CD14-positive monocyte (primary cell): ENCODE results near the gene TNFSF4. TPM values are rescaled to one million over a fixed set of nuclear protein-coding genes. Genes with fewer than 3 reads are reported as not detected.

Source experiments
- DNase-seq, 3 donors: peaks; one replicate each; pipeline ENCODE4 v3.0.0-alpha.2; 2011 to 2022
- H2AFZ ChIP-seq: 2 replicates; pipeline ENCODE4 v1.6.0; 2012; ENCODE audit warnings: mild to moderate bottlenecking, low read depth, low read length, inconsistent platforms; ENCODE audit not compliant: insufficient read depth, poor library complexity, severe bottlenecking
- H3K27ac ChIP-seq, 2 donors: 1 replicate in 1 of 2; 2 replicates in 1 of 2; pipeline ENCODE4 v1.5.1; 2012 to 2013; ENCODE audit warnings: low read length in 2 of 2, control low read depth in 1 of 2, inconsistent platforms in 1 of 2, low read depth in 1 of 2, mild to moderate bottlenecking in 1 of 2
- H3K27me3 ChIP-seq, 2 donors: one replicate each; pipeline versions ENCODE4 v1.6.0 to v1.6.1; 2011 to 2013; ENCODE audit warnings: low read length in 2 of 2; ENCODE audit not compliant: control insufficient read depth in 2 of 2, insufficient read depth in 2 of 2
- H3K36me3 ChIP-seq, 2 donors: replicated peaks in 1 of 2; 1 replicate in 1 of 2; 2 replicates in 1 of 2; pipeline versions ENCODE4 v1.5.1 to v1.6.1; 2012 to 2013; ENCODE audit warnings: low read length in 2 of 2, control low read depth in 1 of 2, inconsistent platforms in 1 of 2, mild to moderate bottlenecking in 1 of 2; ENCODE audit not compliant: insufficient read depth in 2 of 2, control insufficient read depth in 1 of 2
- H3K4me1 ChIP-seq, 2 donors: 1 replicate in 1 of 2; 2 replicates in 1 of 2; pipeline versions ENCODE4 v1.5.1 to v1.6.1; 2012 to 2013; ENCODE audit warnings: low read length in 2 of 2, control low read depth in 1 of 2, inconsistent platforms in 1 of 2, mild to moderate bottlenecking in 1 of 2, moderate library complexity in 1 of 2; ENCODE audit not compliant: insufficient read depth in 2 of 2, control insufficient read depth in 1 of 2
- H3K4me2 ChIP-seq: replicated peaks from 2 replicates; pipeline ENCODE3; 2012; ENCODE audit warnings: low read length, moderate library complexity, mild to moderate bottlenecking; ENCODE audit not compliant: poor library complexity, severe bottlenecking; ENCODE audit errors: extremely low read depth
- H3K4me3 ChIP-seq, 3 experiments: fragments of 200-600 bp in 1 of 3; sonication (generic) in 1 of 3; replicated peaks in 1 of 3; 1 replicate in 2 of 3; 2 replicates in 1 of 3; pipeline ENCODE4 v1.5.1; 2011 to 2013; ENCODE audit warnings: low read length in 3 of 3, mild to moderate bottlenecking in 3 of 3, control low read depth in 2 of 3, low read depth in 2 of 3, inconsistent platforms in 1 of 3, moderate library complexity in 1 of 3
- H3K79me2 ChIP-seq: 2 replicates; pipeline ENCODE4 v1.6.0; 2012; ENCODE audit warnings: mild to moderate bottlenecking, control low read depth, inconsistent platforms, low read length, moderate library complexity; ENCODE audit not compliant: insufficient read depth
- H3K9ac ChIP-seq: 2 replicates; pipeline ENCODE4 v1.6.0; 2017; ENCODE audit warnings: low read length, mild to moderate bottlenecking; ENCODE audit not compliant: insufficient read depth, poor library complexity, severe bottlenecking
- H3K9me3 ChIP-seq, 2 donors: replicated peaks in 1 of 2; 1 replicate in 1 of 2; 2 replicates in 1 of 2; pipeline versions ENCODE4 v1.5.1 to v1.6.1; 2012 to 2013; ENCODE audit warnings: low read length in 2 of 2, control low read depth in 1 of 2; ENCODE audit not compliant: control insufficient read depth in 1 of 2, insufficient read depth in 1 of 2
- H4K20me1 ChIP-seq: 2 replicates; pipeline ENCODE4 v1.6.0; 2012; ENCODE audit warnings: mild to moderate bottlenecking, low read length, control low read depth, moderate library complexity; ENCODE audit not compliant: insufficient read depth
- H3K27ac Mint-ChIP-seq, 7 donors: one replicate each; pipeline ENCODE4 v1.8.0; 2020; ENCODE audit warnings: mild to moderate bottlenecking in 7 of 7, mixed read lengths in 7 of 7, moderate library complexity in 6 of 7, inconsistent platforms in 2 of 7
- H3K27me3 Mint-ChIP-seq, 3 donors: one replicate each; pipeline ENCODE4 v1.8.0; 2021 to 2022; ENCODE audit warnings: low read depth in 3 of 3, mild to moderate bottlenecking in 3 of 3, mixed read lengths in 3 of 3, moderate library complexity in 3 of 3, inconsistent platforms in 1 of 3
- H3K36me3 Mint-ChIP-seq, 2 donors: one replicate each; pipeline ENCODE4 v1.8.0; 2020; ENCODE audit warnings: mixed read lengths in 2 of 2, inconsistent platforms in 1 of 2, mild to moderate bottlenecking in 1 of 2
- H3K4me1 Mint-ChIP-seq: one replicate; pipeline ENCODE4 v1.8.0; 2020; ENCODE audit warnings: mild to moderate bottlenecking, mixed read lengths
- H3K4me3 Mint-ChIP-seq, 2 donors: one replicate each; pipeline ENCODE4 v1.8.0; 2020; ENCODE audit warnings: mild to moderate bottlenecking in 2 of 2, mixed read lengths in 2 of 2, moderate library complexity in 1 of 2
- H3K9me3 Mint-ChIP-seq, 7 donors: one replicate each; pipeline ENCODE4 v1.8.0; 2020 to 2022; ENCODE audit warnings: mixed read lengths in 7 of 7, mild to moderate bottlenecking in 6 of 7, moderate library complexity in 6 of 7, inconsistent platforms in 2 of 7
- WGBS: methylation state at CpG from one replicate; pipeline ENCODE4 v1.1.5; 2013; ENCODE audit warnings: missing lambda C conversion rate; ENCODE audit not compliant: insufficient coverage; 5-methylcytosine and 5-hydroxymethylcytosine counted together
- intact Hi-C, 2 donors: fragments of 100-400 bp; cut with micrococcal nuclease; formaldehyde crosslinking; loops; one replicate each; pipeline versions ENCODE4 v1.15.0 to v1.15.1; 2023
- polyA plus RNA-seq, 3 donors: library from polyadenylated mRNA; depleted of rRNA in 1 of 3; unstranded in 2 of 3; stranded (reverse) in 1 of 3; fragments of 300-500 nt in 2 of 3; fragments of >200 nt in 1 of 3; fragmentation: Illumina TruSeq in 2 of 3; gene quantifications; 1 replicate in 2 of 3; 2 replicates in 1 of 3; pipeline ENCODE4 v1.2.3, GENCODE V29; 2012 to 2021
- TF ChIP-seq, protein P1 (sequence below): fragments of 200-600 bp; IDR thresholded peaks from one replicate; pipeline ENCODE4 v1.8.0; 2022; ENCODE audit warnings: antibody characterized with exemption, mild to moderate bottlenecking

TNFSF4 gene
- polyA plus RNA-seq, 3 donors, result 0.21 to 0.40 (median 0.38) TPM

DNA sequence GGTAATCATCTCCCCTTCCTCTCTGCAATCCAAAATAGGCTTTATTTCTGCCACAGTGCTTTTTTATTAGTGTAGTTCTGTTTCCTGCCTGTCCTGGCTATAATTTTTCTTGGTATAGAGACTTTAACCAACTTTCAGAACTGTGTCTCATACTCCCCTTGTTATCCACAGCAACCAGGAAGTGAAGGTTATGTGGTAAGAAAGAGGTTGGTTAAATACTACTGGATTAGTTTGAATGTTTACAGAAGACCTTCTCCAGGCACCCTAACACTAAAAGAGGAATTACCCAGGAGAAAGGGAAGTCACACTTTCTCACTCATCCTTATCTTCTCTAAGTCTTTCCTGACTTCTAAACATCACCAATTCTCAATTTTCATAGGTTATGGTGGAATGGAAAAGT, 17.8 kb upstream of the TNFSF4 start:
- Histone ChIP-seq H3K36me3 (no peaks in the 10 kb centered on the region), H3K9ac (no peak overlapping the region), H3K27me3 (no peaks in the 10 kb centered on the region), H3K27ac (no peak overlapping the region), H3K4me2 (no peak overlapping the region), H3K79me2 (no peaks in the 10 kb centered on the region), H3K9me3 (peaks cover 5 to 8% of the 10 kb centered on the region in 2 donors), H4K20me1 (no peaks in the 10 kb centered on the region), H2AFZ (no peak overlapping the region), H3K4me1 (no peaks in the 10 kb centered on the region), H3K4me3 (no peak overlapping the region)
- Mint-ChIP-seq H3K4me3 (no peak overlapping the region), H3K27ac (peak overlapping the region in 1 of 7 donors; percentile 52), H3K36me3 (peaks cover 1 to 2% of the 10 kb centered on the region in 2 donors), H3K4me1 (peaks cover 10% of the 10 kb centered on the region), H3K9me3 (peaks cover 7 to 19% (median 14%) of the 10 kb centered on the region in 7 donors), H3K27me3 (no peaks in the 10 kb centered on the region)
- intact Hi-C loops, result no loop called here
- DNase-seq, result peak in 2 of 3 donors; percentile 7 to 12
- TF ChIP-seq, protein P1, sequence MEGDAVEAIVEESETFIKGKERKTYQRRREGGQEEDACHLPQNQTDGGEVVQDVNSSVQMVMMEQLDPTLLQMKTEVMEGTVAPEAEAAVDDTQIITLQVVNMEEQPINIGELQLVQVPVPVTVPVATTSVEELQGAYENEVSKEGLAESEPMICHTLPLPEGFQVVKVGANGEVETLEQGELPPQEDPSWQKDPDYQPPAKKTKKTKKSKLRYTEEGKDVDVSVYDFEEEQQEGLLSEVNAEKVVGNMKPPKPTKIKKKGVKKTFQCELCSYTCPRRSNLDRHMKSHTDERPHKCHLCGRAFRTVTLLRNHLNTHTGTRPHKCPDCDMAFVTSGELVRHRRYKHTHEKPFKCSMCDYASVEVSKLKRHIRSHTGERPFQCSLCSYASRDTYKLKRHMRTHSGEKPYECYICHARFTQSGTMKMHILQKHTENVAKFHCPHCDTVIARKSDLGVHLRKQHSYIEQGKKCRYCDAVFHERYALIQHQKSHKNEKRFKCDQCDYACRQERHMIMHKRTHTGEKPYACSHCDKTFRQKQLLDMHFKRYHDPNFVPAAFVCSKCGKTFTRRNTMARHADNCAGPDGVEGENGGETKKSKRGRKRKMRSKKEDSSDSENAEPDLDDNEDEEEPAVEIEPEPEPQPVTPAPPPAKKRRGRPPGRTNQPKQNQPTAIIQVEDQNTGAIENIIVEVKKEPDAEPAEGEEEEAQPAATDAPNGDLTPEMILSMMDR, result no peak

DNA sequence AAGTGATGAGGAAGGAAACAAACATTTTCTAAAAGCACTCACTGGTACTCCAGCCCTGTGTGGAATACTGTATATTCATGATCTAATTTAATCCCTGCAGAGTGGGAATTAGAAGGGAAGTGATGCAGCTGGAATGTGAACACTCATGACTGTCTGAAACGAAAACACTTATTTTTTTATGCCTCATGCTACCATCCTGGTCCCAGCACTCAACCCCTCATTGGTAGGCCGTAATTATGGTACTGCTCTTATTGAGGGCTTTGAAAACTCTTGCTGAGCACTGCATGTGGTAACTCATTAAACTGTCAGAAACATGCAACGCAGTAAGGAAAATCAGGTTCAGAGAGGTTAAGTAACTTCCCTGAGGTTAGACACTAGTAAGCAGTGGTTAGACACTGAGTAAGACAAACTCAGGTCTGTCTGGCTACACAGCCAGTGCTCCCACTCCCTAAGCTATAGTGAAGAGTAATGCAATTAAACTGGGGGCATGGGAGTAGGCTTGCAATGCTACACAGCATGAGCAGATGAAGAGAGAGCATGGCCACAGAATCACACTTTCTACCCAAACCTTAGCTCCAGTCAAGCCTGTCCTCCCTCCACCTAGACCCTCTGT, 17.3 kb upstream of the TNFSF4 start:
- Mint-ChIP-seq H3K36me3 (peaks cover 0 to 2% of the 10 kb centered on the region in 2 donors), H3K4me1 (peaks cover 10% of the 10 kb centered on the region), H3K27me3 (no peaks in the 10 kb centered on the region), H3K9me3 (peaks cover 6 to 17% (median 13%) of the 10 kb centered on the region in 7 donors), H3K4me3 (no peak overlapping the region), H3K27ac (no peak overlapping the region)
- Histone ChIP-seq H3K36me3 (no peaks in the 10 kb centered on the region), H4K20me1 (no peaks in the 10 kb centered on the region), H3K79me2 (no peaks in the 10 kb centered on the region), H3K9ac (no peak overlapping the region), H2AFZ (no peak overlapping the region), H3K9me3 (peaks cover 5 to 8% of the 10 kb centered on the region in 2 donors), H3K4me3 (no peak overlapping the region), H3K4me1 (no peaks in the 10 kb centered on the region), H3K27ac (no peak overlapping the region), H3K4me2 (no peak overlapping the region), H3K27me3 (no peaks in the 10 kb centered on the region)
- 100% methylated on average over 2 of the region's 3 CpGs for WGBS
- intact Hi-C loops, result no loop called here
- TF ChIP-seq, protein P1, result no peak
- DNase-seq, result no peak
